HG03558 (cell line): ENCODE measurements around the gene SGK1.
"Not testable (repeated sequence)": the region's sequence is repeated elsewhere in the genome, so short reads cannot be mapped to it uniquely, and the experiment has no call there.

Experiments
- ATAC-seq: cut with Tn5 transposase; IDR thresholded peaks from one replicate; pipeline ENCODE4 v1.9.1; 2021; ENCODE audit warnings: moderate number of reproducible peaks; ENCODE audit not compliant: unreplicated experiment; ENCODE audit errors: extremely low read depth

SGK1 gene

GRCh38 chr6:134196568-134197193 is 121.2 kb downstream of the SGK1 start:
- peak; percentile 58 for ATAC-seq

GRCh38 chr6:134195985-134196384 is 121.9 kb downstream of the SGK1 start:
- ATAC-seq, result no peak

GRCh38 chr6:134195164-134195906 is 122.6 kb downstream of the SGK1 start:
- no peak for ATAC-seq

- no peak for ATAC-seq
Observed at GRCh38 chr6:134193536-134194498, 124.1 kb downstream of the SGK1 start.

DNA sequence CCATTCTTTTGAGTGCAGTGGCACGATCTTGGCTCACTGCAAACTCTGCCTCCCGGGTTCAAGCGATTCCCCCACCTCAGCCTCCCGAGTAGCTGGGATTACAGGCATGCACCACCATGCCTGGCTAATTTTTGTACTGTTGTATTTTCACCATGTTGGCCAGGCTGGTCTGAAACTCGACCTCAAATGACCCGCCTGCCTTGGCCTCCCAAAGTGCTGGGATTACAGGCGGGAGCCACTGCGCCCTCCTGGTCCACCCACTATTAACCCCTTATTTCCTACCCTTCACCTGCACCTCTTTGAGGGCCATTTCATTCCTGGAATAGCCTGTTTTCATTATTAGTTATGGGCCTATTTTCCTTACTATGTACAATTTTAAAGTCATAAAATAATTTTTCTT is 125.3 kb downstream of the SGK1 start:
- not testable (repeated sequence) for ATAC-seq

- ATAC-seq, result no peak
Observed at GRCh38 chr6:134190883-134191282, 127.0 kb downstream of the SGK1 start.

DNA sequence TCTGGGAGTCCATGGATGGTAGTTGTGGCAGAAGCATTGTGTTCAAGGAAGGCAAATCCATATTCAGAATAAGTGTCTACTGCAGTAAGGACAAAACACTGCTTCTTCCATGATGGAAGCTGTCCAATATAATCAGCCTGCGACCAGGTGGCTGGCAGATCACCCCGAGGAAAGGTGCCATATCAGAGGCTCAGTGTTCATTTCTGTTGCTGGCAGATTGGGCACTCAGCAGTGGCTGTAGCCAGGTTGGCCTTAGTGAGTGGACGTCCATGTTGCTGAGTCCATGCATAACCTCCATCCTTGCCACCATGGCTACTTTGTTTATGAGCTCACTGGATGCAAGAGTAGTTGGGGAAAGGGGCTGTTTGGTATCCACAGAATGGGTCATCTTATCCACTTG is 130.2 kb downstream of the SGK1 start:
- ATAC-seq, result no peak

DNA sequence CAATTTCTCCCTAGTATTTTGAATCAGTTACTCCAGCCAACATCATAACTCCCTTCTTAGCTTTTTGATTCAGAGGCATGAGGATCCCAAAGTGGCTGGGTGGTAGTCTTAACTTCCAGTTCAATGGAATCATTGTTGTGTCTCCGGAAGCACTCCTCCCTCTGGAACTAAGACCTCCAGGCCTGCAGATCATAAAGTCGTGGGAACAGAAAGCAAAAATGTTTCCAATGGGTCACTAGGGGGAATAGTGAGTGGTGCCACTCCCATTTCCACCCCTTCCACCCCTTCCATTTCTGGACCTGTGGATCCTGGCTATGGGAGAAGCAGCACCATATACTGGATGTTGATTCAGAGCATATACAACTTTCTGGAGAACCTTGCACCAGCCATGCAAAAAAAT is 130.8 kb downstream of the SGK1 start:
- ATAC-seq, result no peak

DNA sequence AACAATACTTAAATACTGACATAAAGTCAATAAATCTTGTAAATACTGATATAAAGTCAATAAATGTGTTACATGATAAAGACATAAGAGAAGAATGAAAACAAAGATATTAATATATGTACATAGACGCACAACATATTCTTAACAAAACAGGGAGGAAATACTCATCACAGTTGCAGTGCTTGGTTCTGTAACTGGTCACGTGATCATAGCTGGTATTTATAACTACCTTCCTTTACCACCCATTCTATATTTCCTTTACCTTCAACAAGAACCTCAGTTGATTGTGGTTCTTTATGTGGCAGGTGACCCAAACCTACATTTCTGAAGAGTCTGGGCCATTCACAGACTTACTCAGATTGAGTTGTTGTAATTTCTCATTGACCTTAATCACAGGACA is 131.6 kb downstream of the SGK1 start:
- ATAC-seq, result no peak

DNA sequence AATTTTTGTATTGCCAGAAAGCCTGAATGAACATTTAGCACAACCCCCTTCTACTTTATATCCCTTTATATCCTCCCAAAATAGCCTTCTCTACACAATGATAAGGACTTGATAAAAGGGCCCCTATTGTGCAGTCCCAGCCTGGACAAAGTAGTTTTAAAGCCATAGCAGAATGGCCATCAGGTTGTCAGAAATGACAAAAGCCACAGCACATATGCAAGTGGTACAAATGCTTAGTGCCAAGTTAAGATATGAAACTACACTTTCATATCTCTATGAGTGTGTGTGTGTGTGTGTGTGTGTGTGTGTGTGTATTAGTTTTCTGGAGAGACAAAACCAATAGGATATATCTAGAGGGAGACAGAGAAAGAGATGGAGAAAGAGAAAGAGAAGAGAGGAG is 132.6 kb downstream of the SGK1 start:
- no peak for ATAC-seq

DNA sequence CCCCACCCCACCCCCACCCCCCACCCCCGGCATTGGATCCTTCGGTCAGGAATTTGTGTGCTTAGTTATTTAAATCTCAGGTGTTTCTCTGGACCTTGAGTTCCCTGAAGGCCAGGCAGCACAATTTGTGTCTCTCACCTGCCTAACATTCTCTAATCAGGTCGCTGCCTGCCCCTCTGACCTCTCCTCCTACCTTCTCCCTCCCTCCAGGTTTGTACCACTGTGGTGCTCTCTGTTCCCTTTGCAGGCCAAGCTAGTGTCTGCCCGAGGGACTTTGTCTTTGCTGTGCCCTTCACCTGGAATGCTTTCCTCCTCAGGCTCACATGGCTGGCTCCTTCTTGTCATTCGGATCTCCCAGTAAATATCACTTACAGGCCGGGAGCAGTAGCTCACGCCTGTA is 134.1 kb downstream of the SGK1 start:
- ATAC-seq, result no peak

DNA sequence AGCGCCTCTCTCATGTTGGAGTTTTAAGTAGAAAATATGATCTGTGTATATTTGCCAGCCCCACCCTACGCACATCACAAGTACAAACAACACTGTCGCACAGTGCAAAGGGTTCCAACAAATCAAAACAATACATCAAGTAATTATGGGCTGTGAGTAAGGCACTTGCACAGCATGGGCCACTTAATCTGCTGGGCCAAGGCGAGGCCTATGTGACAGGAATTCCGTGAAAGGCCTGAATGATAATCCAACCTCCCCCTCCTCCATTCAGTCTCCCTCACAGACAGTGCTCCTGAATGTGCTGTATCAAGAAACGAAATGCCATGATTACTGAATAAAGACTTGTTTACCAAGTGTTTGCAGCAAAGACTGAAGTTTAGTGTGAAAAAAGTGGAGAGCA is 135.4 kb downstream of the SGK1 start:
- ATAC-seq, result no peak

DNA sequence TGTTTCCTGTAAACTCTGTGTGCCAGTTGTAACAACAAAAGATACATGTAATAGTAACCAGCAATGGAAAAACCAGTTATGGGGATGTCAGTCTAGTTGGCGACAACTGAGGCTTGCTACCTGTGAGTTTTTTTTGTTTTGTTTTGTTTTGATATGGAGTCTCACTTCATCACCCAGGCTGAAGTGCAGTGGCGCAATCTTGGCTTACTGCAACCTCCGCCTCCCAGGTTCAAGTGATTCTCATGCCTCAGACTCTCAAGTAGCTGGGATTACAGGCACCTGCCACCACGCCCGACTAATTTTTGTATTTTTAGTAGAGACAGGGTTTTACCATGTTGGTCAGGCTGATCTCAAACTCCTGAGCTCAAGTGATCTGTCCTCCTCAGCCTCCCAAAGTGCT is 136.2 kb downstream of the SGK1 start:
- not testable (repeated sequence) for ATAC-seq

GRCh38 chr6:134181251-134181650 is 136.7 kb downstream of the SGK1 start:
- ATAC-seq, result not testable (repeated sequence)

GRCh38 chr6:134180540-134180939 is 137.4 kb downstream of the SGK1 start:
- not testable (repeated sequence) for ATAC-seq

DNA sequence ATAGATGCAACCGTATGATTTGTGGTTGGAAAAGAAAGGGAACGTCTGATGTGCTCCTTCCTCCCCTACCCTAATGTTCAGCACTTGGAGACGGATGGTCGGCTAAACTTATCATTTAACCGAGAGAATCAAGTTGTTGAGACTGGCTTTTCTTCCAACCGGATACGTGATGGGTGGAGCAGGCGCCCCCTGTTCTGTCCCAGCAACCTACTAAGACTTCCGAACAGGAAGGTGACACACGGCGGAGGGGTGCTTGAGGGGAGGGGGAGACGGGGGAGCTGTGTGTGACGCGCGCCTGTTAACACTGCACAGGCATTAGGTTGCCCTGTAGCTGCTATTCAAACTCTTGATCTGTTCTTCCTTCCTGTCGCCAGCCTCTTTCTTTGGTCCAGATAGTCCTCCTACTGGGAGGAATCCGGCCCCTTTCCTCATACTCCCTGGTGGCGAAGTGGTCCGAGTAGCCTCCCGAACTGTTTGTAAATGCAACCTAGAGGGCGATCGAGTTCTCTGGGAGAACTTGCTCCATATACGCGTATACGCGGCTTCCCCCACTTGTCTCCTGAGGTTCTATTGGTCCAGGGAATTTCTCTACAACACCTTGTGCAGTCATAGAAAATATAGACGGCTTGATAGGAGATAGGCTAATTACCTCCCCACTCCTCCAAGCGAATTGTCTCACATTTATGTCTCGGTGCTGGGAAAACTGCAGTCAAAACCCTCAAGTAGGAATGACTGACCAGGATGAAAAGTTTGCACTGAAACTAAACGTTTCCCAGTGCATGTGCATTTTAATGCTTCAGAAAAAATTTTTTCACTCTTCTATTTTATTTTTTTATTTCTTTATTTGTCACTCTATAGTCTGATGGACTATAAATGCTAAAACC is 139.5 kb downstream of the SGK1 start:
- no peak for ATAC-seq

DNA sequence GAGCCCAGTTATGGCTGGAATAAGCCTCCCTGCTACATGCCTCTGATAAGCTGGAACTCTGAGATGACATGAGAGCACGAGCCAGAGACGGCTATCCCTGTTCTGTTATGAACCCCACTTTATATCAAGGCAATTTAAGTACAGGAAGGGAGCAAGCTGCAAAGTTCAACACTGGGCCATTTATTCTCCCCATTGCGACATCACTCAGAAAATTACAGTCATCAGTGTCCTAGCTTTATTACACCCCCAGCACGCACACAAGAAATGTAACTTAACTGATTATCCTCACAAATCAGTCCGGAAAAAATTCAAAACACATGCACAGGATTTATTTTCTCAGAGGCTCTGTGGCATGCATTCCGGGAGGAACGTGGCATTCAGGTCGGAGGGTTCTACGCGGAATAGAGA is 140.2 kb downstream of the SGK1 start:
- no peak for ATAC-seq

DNA sequence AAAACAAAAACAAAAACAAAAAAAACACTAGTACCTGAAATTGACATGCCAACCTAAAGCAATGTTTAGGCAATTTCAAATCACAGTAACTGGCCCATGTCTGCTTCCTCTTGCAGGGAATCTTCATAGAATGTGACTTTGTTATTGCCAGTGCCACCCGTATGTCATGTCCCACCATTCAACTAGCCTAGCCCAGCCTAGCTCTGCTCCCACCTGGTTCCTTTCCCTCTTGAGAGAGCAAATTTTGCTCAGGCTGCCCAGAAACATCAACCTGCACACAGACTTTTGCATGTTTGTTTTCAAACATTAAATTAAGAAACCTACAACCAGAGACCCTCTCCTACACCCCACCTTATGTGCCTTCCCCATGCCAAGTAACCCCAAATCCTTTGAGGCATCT is 140.7 kb downstream of the SGK1 start:
- no peak for ATAC-seq

- no peak for ATAC-seq
Observed at GRCh38 chr6:134176264-134176975, 141.5 kb downstream of the SGK1 start.
